Omental fat pad (tissue), 4 donors: ENCODE measurements around the gene LRRTM3. TPM values are rescaled to one million over a fixed set of nuclear protein-coding genes. Genes with fewer than 3 reads are reported as not detected.

Experiments used
- ATAC-seq: fragments of 150-250 bp; one replicate; pipeline ENCODE4 v1.9.1; 2016; ENCODE audit warnings: mild to moderate bottlenecking, moderate library complexity; ENCODE audit not compliant: low FRiP score
- DNase-seq: peaks from one replicate; pipeline ENCODE4 v3.0.0-alpha.2; 2019; ENCODE audit warnings: low spot score
- CTCF ChIP-seq, 3 donors: fragments of 450-650 bp; IDR thresholded peaks; one replicate each; pipeline ENCODE4 v1.5.1; 2016 to 2017; ENCODE audit warnings: antibody characterized with exemption in 3 of 3, mild to moderate bottlenecking in 3 of 3, moderate library complexity in 2 of 3
- total RNA-seq, 4 donors: library from RNA; depleted of rRNA; stranded (reverse); fragments of >200 nt; gene quantifications; one replicate each; pipeline ENCODE4 v1.1.0, GENCODE V29; 2016

Gene LRRTM3
- total RNA-seq, 4 donors from 2014 or later: 0.09 TPM; not detected in 3

- no peak for TF ChIP-seq CTCF (IDR thresholded peaks at IDR 0.05)
- DNase-seq: no peak
- ATAC-seq: no peak
Observed at GRCh38 chr10:67005981-67006380, 80.1 kb downstream of the LRRTM3 start.

GRCh38 chr10:67011480-67011879, 85.6 kb downstream of the LRRTM3 start:
- ATAC-seq (no peak), DNase-seq (no peak)
- no peak for TF ChIP-seq CTCF (IDR thresholded peaks at IDR 0.05)

GRCh38 chr10:67011981-67012380, 86.1 kb downstream of the LRRTM3 start:
- TF ChIP-seq CTCF (IDR thresholded peaks at IDR 0.05): no peak

GRCh38 chr10:67015225-67015624, 89.4 kb downstream of the LRRTM3 start:
- ATAC-seq (no peak), DNase-seq (no peak)
- no peak for TF ChIP-seq CTCF (IDR thresholded peaks at IDR 0.05)

More at GRCh38 chr10:67011981-67012380, 86.1 kb downstream of the LRRTM3 start:
- no peak for DNase-seq
- no peak for ATAC-seq

- ATAC-seq: no peak
- no peak for TF ChIP-seq CTCF (IDR thresholded peaks at IDR 0.05)
- DNase-seq: no peak
Observed at GRCh38 chr10:67017218-67017617, 91.4 kb downstream of the LRRTM3 start.

- DNase-seq (no peak), ATAC-seq (no peak)
- no peak for TF ChIP-seq CTCF (IDR thresholded peaks at IDR 0.05)
Observed at GRCh38 chr10:67022099-67022498, 96.3 kb downstream of the LRRTM3 start.

GRCh38 chr10:67033878-67034277, 108.0 kb downstream of the LRRTM3 start:
- TF ChIP-seq CTCF (IDR thresholded peaks at IDR 0.05): no peak
- DNase-seq: no peak
- no peak for ATAC-seq
